ENCODE results near the gene TAF4B.

Gene TAF4B

GRCh38 chr18:26386441-26386840 is 160.2 kb downstream of the TAF4B start:
- DNase-seq: no peak

- no peak for DNase-seq
Observed at GRCh38 chr18:26394047-26394654, 167.9 kb downstream of the TAF4B start.

GRCh38 chr18:26397019-26397418 is 170.8 kb downstream of the TAF4B start:
- no peak for DNase-seq

- DNase-seq: no peak
Observed at GRCh38 chr18:26403491-26403890, 177.2 kb downstream of the TAF4B start.

GRCh38 chr18:26405190-26405801 is 179.1 kb downstream of the TAF4B start:
- peak; percentile 48 for DNase-seq

- no peak for DNase-seq
Observed at GRCh38 chr18:26406324-26406723, 180.1 kb downstream of the TAF4B start.

GRCh38 chr18:26406854-26407517 is 180.7 kb downstream of the TAF4B start:
- no peak for DNase-seq

- DNase-seq: no peak
Observed at GRCh38 chr18:26407736-26408601, 181.7 kb downstream of the TAF4B start.

- DNase-seq: no peak
Observed at GRCh38 chr18:26409091-26409490, 182.8 kb downstream of the TAF4B start.

- no peak for DNase-seq
Observed at GRCh38 chr18:26414901-26415440, 188.7 kb downstream of the TAF4B start.

GRCh38 chr18:26415631-26416030 is 189.4 kb downstream of the TAF4B start:
- DNase-seq: no peak

GRCh38 chr18:26416652-26417150 is 190.5 kb downstream of the TAF4B start:
- DNase-seq: no peak

- DNase-seq: no peak
Observed at GRCh38 chr18:26417190-26417589, 190.9 kb downstream of the TAF4B start.

- DNase-seq: no peak
Observed at GRCh38 chr18:26418225-26418624, 192.0 kb downstream of the TAF4B start.

GRCh38 chr18:26419746-26420145 is 193.5 kb downstream of the TAF4B start:
- DNase-seq: no peak

GRCh38 chr18:26421503-26421902 is 195.3 kb downstream of the TAF4B start:
- no peak for DNase-seq

GRCh38 chr18:26421931-26422330 is 195.7 kb downstream of the TAF4B start:
- no peak for DNase-seq

GRCh38 chr18:26422472-26423162 is 196.4 kb downstream of the TAF4B start:
- DNase-seq: no peak

GRCh38 chr18:26424428-26425147 is 198.3 kb downstream of the TAF4B start:
- no peak for DNase-seq

- DNase-seq: no peak
Observed at GRCh38 chr18:26425148-26425531, 198.9 kb downstream of the TAF4B start.

GRCh38 chr18:26429535-26430226 is 203.4 kb downstream of the TAF4B start:
- peak; percentile 84 for DNase-seq
